GM11168 (cell line): ENCODE results near the gene SYNPO2.
"Not testable (repeated sequence)": the region's sequence is repeated elsewhere in the genome, so short reads cannot be mapped to it uniquely, and the experiment has no call there.

Experiments
- in situ Hi-C: fragments of 300-500 bp; cut with MboI; formaldehyde crosslinking; loops from one replicate; pipeline ENCODE4 v1.12.0; 2022; ENCODE audit warnings: low sequenced_read_pairs; ENCODE audit not compliant: unreplicated experiment

Gene SYNPO2

DNA sequence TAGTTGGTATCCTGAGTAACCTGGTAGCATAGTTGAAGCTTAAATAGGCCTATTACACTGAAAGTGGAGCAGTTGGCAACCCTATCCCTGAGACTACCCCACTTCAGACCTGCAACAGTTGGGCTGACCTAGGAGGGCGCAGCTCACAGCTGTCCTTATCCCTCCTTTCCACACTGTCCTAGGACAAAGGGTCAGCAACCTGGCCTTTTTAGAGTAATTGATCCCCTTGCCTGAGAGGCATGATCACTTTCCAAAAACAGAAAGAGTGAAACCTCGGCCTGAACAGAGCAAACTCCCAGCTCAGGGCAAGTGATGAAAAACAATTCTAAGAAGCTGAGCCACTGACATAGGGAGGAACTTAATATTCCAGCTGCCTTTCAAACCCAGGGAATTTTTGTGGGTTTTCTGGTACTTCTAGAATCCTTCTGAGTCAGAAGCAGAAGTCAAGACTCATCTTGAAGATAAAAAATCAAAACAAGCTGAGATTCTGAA lies 152.1 kb downstream of the SYNPO2 start:
- in situ Hi-C loops, result loop anchor here (5.0 kb wide), 1 partner anchor 252 kb away; no protein-coding TSS in a partner anchor

DNA sequence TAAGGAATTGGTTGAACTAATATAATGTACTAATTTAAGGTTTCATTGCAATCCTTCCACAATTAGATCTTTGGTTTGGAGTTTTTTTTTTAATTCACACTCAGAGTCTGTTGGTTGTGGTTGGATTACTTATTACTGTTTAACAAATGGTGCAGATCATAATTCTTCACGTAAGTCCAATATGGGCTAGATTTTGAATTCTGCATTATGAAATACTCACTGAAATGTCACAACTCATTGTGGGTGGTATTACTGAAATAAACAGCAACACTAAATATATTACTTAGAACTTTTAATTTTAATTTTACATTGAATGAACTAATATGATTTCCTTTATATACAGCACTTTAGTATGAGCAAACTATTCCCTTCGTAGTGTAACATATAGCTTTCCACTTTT lies 152.7 kb downstream of the SYNPO2 start:
- in situ Hi-C loops, result loop anchor here (5.0 kb wide), 1 partner anchor 251 kb away; no protein-coding TSS in a partner anchor

DNA sequence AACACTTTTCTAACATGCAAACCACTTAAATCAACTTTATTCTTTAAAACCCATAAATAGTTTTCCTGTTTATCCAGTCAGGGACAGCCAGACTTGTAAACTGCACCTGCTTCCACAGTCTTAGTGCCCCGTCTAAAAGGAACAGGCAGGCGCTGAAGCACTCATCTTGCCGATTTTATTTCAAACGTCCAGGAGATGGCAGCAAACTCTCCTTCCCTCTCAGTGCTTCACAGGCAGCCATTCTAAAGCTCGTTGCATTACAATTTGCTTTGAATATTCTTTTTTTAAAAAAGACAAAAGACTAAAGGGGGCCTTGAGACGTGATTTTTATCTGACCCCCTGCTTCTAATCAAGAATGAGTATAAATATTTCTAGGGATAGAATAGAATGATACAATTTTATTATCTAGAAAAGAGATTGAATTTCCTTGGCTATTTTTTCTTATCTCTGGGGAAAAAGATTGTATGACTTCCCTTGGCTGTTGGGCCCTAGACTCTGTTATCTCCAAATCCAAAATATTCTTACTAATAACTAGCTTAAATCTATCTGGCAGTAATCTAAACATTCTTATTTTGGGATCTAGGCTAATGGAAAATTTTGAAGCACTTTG lies 153.4 kb downstream of the SYNPO2 start:
- in situ Hi-C loops, result loop anchor here (5.0 kb wide), 1 partner anchor 250 kb away; no protein-coding TSS in a partner anchor

DNA sequence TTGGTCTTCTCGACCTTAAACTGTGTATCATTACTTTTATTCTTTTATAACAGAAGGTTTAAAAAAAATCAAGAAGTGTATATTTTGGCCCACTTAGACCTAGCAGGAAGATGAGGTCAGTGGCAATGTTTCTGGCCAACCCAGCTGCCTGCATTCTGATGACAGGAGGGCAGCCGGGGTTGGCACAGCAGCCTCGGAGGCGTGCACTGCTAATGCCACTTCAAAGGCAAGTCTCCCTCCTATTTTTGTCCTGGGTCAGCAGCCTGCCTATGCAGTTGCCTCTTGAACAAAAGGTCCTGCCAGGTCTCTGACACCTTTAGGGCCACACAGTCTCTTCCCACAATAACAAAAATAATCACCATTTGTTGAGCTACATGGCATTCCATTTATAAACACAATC lies 157.6 kb downstream of the SYNPO2 start:
- in situ Hi-C loops, result no loop called here

DNA sequence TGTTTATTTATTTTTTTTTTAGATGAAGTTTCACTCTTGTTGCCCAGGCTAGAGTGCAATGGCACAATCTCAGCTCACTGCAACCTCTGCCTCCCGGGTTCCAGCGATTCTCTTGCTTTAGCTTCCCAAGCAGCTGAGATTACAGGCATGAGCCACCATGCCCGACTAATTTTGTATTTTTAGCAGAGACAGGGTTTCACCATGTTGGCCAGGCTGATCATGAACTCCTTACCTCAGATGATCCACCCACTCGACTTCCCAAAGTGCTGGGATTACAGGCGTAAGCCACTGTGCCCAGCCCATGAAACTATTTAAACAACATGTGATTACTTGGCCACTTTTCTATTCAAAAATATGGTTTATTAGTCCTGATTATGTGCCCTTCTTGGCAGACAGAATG lies 158.4 kb downstream of the SYNPO2 start:
- in situ Hi-C loops, result not testable (repeated sequence)

DNA sequence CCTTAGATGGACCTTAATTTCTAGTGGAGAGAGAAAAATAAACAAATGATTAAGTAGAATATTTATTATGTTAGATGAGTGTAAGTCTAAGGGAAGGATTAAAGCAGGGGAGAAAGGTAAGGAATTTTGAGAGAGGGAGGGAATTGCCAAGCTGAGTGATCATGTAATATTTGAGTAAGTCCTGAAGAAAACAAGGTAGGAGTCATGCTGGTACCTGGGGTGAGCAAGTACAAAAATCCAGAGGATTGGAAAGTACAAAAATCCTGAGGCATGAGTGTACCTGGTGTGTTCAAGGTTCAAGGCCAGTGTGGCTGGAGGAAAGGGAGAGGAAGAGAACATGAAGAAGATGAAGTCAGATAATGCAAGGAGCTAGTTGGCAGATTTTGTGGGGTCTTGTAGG lies 159.8 kb downstream of the SYNPO2 start:
- in situ Hi-C loops, result no loop called here

DNA sequence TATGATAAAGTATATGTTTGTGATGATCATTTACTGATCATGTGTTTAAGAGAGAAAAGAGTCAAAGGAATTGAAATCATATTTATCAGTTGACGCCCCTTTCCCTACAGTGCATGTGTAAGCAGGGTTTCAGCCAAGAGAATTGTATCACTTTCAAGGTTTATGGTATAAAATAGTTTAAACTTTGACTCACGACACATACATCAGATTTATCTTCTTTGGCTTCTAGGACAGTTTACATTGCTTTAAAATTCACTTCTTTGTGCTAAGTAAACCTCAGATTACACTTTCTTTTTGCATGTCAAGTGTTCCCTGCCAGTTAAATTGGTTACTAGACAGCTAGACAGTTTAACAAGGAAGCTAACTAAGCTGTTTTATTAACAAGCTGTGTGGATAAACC lies 160.7 kb downstream of the SYNPO2 start:
- in situ Hi-C loops, result no loop called here

DNA sequence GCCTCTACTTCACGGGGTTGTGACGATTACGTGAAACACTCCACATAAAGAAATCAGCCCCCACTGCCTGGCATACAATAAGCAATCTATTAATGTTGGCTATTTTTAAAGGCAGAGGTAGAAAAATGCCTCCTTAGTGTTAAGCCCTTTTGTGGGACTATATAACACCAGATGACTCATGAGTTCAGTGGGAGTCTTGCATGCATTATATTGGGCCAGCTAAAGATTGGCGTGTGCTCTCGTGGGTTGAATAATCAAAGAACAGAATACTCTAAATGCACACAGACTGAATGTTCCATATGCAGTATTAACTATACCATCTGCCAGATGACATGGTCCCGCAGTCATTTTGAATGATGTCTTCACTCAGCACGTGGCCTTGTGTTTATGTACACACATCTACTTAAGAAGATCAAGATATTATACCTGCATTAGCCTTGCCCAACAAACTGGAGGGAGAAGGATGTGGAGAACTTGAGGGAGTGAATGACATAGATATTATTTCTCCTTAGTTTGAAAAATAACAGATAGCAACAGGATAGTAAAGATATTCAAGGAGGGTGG lies 162.0 kb downstream of the SYNPO2 start:
- in situ Hi-C loops, result no loop called here

DNA sequence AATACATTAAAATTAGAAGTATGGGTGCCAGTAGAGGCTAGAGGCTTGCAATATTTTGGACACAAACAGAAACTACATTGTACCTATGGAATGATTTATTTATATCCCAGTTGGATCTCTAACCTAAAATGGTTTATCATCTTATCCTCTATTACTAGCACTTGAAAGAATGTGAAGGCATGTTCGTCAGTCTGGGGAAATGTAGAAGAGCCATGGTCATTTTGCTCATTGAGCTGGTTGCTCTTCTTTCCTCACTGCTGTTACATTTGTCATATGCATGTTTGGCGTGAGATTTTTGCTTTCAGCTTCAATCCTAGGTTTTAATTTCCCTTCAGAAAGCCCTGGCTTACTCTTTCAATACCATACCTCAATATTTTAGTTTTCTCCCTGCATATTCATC lies 164.6 kb downstream of the SYNPO2 start:
- in situ Hi-C loops, result no loop called here

DNA sequence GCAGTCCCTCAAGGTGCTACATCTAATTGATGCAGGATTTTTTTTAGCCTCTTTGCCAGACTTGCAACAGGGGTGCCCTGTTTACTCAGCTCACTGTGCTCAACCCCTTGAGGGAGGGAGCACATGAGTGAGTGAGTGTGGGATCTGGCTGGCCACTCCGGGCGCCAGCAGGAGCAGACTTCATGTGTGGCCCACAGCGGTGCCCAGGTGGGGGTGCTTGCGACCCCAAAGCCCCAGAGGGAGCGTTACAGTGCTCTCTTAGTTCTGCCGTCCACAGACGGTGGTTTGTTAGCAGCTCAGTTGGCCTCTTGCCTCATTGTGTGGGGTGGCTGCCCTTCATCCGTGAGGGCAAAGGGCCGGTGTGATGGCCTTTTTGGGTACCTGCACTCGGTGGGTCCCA lies 165.3 kb downstream of the SYNPO2 start:
- in situ Hi-C loops, result no loop called here

DNA sequence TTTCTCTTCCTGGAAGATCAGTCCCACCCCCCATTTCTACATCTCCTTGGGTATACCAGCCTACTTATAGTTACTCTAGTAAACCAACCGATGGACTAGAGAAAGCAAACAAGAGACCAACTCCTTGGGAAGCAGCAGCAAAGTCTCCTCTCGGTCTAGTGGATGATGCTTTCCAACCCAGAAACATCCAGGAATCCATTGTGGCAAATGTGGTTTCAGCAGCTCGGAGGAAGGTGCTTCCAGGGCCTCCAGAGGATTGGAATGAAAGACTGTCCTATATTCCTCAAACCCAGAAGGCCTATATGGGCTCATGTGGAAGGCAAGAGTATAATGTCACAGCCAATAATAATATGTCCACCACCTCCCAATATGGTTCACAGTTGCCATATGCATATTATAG lies 168.8 kb downstream of the SYNPO2 start:
- in situ Hi-C loops, result no loop called here

DNA sequence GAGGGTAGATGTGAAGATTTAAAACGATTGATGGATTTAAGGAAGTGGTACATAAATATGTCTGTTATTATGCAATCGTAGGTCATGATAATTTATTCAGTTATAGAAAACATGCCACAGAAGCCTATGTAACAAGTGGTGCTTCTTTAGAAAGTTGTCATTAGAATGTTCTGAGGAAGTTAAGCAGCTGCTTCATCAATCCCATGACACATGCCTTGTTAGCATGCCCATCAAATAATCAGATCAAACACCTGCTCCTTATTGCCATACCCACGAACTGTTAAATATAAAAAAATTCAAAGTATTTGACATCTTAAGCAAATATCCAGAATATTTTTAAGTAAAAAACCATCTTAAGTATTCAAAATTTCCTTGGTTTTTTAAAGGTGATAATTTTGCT lies 170.6 kb downstream of the SYNPO2 start:
- in situ Hi-C loops, result no loop called here

DNA sequence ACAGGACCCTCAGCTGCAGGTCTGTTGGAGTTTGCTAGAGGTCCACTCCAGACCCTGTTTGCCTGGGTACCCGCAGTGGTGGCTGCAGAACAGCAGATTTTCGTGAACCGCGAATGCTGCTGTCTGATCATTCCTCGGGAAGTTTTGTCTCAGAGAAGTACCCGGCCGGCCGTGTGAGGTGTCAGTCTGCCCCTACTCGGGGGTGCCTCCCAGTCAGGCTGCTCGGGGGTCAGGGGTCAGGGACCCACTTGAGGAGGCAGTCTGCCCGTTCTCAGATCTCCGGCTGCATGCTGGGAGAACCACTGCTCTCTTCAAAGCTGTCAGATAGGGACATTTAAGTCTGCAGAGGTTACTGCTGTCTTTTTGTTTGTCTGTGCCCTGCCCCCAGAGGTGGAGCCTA lies 178.5 kb downstream of the SYNPO2 start:
- in situ Hi-C loops, result not testable (repeated sequence)

DNA sequence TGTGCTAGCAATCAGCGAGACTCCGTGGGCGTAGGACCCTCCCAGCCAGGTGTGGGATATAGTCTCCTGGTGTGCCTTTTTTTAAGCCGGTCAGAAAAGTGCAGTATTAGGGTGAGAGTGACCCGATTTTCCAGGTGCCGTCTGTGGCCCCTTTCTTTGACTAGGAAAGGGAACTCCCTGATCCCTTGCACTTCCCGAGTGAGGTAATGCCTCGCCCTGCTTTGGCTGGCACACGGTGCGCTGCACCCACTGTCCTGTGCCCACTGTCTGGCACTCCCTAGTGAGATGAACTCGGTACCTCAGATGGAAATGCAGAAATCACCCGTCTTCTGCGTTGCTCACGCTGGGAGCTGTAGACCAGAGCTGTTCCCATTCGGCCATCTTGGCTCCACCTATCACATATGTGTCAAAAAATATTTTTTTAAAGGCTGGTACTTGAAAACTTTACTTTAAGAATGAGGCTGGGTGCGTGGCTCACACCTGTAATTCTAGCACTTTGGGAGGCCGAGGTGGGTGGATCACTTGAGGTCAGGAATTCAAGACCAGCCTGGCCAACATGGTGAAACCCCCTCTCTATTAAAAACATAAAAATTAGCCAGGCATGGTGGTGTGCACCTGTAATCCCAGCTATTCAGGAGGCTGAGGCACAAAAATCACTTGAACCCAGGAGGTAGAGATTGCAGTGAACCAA lies 179.2 kb downstream of the SYNPO2 start:
- in situ Hi-C loops, result not testable (repeated sequence)

DNA sequence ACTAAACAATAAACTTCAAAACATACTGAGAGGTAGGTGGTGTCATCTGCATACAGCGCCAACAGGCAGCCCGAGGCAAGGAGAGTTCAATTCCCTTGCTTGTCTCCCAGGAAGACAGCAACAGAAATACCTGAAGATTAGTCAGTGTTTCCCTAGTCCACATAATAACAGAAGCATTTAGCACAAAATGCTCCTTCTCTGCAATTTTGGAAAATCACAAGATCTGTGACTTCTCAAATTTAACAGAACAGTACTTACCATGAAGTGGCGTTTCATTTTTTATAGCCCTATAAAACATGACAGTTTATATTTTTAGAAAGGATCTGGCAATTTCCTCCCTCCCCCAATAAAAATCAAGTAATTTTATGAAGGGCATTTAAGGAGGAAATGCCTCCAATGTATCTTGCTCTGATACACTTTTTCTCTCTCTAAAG lies 179.9 kb downstream of the SYNPO2 start:
- in situ Hi-C loops, result no loop called here

DNA sequence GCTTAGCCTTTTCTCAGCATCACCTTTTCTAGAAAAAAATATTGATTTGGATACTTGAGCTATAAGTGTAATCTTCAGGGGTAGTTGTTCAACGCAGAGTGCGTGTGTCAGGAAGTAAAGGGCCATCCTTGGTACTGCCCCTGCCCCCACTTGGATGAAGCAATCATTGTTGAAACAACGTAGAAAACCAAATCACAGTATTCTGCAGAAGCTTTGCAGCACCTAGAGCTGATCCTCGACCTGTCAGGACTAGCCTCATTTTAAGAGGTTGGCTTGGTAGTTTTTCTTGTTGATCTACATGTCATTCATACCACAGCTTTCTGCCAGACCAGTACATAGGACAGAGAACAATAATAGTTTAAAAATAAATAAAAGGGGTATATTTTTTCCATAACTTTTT lies 181.6 kb downstream of the SYNPO2 start:
- in situ Hi-C loops, result no loop called here

DNA sequence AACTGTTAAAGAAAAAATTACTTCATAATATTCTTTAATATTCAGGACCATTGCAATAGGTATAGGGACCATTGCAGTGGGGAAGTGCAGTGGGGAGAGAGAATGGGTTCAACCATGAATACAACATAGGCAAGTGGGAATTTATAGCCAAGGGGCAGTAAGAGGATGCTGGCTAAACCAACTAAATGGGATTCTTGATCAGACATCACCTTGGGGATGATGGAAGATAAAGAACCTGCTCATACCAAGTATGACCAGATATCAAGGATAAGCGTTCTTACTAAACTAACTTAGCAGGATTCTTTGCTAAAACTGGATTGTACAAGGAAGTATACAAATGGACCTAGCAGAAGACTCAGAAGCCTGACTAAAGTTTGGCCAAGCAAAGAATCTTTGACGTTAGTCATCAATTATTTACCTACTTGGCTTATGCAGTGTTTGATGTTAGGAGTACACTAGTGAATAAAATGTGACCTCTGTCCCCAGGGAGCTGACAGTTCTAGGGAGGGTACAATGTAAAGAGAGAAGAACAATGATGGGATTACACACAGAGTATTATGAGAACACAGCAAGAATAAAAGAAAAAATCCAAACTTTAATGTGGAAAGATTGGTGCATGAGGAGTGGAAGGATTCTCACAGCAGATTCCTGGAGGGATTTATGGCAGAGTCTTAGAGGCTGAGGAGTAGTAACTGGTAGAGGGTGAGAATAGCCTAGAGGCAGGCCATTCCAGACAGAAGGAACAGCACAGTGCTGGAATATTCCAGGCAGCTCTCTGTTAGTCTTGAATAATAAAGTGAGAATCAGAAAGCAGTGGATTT lies 192.3 kb downstream of the SYNPO2 start:
- in situ Hi-C loops, result no loop called here

DNA sequence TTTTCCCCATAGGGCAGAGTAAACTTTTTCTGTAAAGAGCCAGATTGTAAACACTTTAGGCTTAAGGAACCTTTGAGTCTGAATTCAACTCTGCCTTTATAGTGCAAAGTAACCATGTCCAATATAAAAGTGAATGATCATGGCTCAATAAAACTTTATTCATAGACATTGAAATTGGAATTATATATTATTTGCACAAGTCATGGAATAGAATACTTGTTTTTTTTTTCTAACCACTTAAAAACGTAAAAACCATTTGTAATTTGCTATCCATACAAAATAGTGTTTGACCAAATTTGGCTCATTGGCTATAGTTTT lies 192.8 kb downstream of the SYNPO2 start:
- in situ Hi-C loops, result no loop called here

DNA sequence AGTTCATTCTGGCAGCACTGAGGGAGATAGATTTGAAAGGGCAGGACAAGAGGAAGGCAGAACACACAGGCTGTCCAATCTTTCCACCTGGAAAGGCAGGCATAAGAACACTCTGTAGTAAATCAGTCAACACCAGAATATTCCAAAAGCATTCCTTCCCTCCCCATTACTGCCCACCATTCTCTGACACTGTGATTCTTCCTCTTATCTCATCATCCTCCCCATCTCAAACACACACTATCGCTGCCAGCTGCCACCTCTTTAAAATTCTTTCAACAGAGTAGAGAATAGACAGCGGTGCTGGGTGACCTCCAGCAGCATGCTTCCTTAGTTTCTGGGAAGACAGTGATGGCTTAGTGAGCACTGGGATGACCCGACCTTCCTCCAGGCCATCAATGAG lies 193.3 kb downstream of the SYNPO2 start:
- in situ Hi-C loops, result no loop called here

DNA sequence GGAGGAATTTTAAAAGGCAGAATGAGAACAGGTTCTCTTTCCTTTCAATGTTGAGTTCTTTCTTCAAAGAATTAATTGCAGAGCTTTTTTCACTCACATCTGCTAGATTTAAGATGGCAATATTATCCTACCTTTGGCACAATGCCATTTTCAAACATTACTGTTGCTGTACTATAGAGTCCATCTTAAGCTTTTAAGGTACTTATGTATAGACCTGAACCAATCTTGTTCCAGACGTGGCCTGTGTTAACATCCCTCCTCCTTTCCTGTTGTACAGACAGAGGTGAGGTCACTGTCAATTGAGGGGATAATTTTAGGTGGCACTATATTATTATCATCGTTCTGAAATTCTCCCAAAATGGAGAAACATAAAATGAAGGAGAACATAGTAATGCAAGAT lies 194.0 kb downstream of the SYNPO2 start:
- in situ Hi-C loops, result no loop called here

DNA sequence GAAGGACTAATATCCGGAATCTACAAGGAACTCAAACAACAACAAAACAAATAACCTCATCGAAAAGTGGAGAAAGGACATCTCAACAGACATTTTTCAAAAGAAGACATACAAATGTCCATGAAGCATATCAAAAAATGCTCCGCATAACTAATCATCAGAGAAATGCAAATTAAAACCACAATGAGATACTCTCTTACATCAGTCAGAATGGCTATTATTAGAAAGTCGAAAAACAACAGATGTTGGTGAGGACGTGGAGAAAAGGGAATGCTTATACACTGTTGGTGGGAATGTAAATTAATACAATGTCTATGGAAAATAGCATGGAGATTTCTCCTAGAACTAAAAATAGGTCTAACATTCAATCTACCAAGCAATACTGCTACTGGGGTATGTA lies 195.9 kb downstream of the SYNPO2 start:
- in situ Hi-C loops, result no loop called here
